ENCODE measurements around the gene SYP.

DNA sequence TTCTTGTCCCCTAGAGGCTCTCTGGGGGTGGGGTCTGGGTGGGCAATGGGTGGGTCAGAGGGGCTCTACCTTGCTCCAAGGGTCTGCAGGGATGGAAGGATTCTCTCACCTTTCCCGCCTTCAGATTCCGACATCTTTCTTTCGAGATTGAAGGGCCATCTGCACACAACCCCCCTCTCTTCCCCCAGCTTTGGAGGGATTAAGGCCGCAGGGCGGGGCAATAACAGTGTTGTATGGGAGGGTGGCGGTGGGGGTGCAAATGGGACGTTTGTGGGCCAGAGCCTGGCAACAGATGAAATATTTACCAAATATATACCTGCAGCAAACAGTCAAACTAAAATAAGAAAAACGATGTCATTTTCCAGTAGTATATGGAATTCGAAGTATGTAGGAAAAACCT lies 33.2 kb upstream of the SYP start, which contains the start of gene CACNA1F:
- TF ChIP-seq, protein P1, sequence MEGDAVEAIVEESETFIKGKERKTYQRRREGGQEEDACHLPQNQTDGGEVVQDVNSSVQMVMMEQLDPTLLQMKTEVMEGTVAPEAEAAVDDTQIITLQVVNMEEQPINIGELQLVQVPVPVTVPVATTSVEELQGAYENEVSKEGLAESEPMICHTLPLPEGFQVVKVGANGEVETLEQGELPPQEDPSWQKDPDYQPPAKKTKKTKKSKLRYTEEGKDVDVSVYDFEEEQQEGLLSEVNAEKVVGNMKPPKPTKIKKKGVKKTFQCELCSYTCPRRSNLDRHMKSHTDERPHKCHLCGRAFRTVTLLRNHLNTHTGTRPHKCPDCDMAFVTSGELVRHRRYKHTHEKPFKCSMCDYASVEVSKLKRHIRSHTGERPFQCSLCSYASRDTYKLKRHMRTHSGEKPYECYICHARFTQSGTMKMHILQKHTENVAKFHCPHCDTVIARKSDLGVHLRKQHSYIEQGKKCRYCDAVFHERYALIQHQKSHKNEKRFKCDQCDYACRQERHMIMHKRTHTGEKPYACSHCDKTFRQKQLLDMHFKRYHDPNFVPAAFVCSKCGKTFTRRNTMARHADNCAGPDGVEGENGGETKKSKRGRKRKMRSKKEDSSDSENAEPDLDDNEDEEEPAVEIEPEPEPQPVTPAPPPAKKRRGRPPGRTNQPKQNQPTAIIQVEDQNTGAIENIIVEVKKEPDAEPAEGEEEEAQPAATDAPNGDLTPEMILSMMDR (IDR thresholded peaks at IDR 0.05) = no peak
- no peak for TF ChIP-seq EP300 (IDR thresholded peaks at IDR 0.05)
- TF ChIP-seq POLR2A (IDR thresholded peaks at IDR 0.05) = no peak
- no peak for TF ChIP-seq POLR2AphosphoS5 (IDR thresholded peaks at IDR 0.05)

All from sigmoid colon (tissue), 4 donors.